Fibroblast of the aortic adventitia (primary cell): Measurements from ENCODE around the gene ST7. TPM values are rescaled to one million over a fixed set of nuclear protein-coding genes. Genes with fewer than 3 reads are reported as not detected.

Source experiments
- DNase-seq: peaks from one replicate; pipeline ENCODE4 v3.0.0-alpha.2; 2010; ENCODE audit warnings: low read depth
- H3K4me3 ChIP-seq: 2 replicates; pipeline ENCODE4 v1.5.1; 2011; ENCODE audit warnings: low read depth, mild to moderate bottlenecking, control low read depth, low read length, moderate library complexity
- CTCF ChIP-seq: IDR thresholded peaks from 2 replicates; pipeline ENCODE4 v1.5.1; 2011; ENCODE audit warnings: mild to moderate bottlenecking, low read length, control low read depth, inconsistent platforms; ENCODE audit not compliant: insufficient read depth
- total RNA-seq: library from RNA; depleted of rRNA; stranded (reverse); fragments of >200 nt; gene quantifications from 2 replicates; pipeline ENCODE4 v1.2.3, GENCODE V29; 2012; ENCODE audit warnings: low replicate concordance

ST7 gene
- total RNA-seq, 1 donor = 22.7 TPM

GRCh38 chr7:117165656-117166055, 212.4 kb downstream of the ST7 start:
- TF ChIP-seq CTCF = no peak
- no peak overlapping the region for H3K4me3 ChIP-seq
- DNase-seq = no peak

GRCh38 chr7:117169907-117170306, 216.6 kb downstream of the ST7 start:
- no peak for TF ChIP-seq CTCF
- no peak overlapping the region for H3K4me3 ChIP-seq
- no peak for DNase-seq

GRCh38 chr7:117171106-117171505, 217.8 kb downstream of the ST7 start:
- H3K4me3 ChIP-seq = no peak overlapping the region
- no peak for DNase-seq

GRCh38 chr7:117172283-117172682, 219.0 kb downstream of the ST7 start:
- no peak for TF ChIP-seq CTCF
- H3K4me3 ChIP-seq = no peak overlapping the region
- DNase-seq = no peak

More at GRCh38 chr7:117171106-117171505, 217.8 kb downstream of the ST7 start:
- TF ChIP-seq CTCF = no peak

GRCh38 chr7:117173035-117173770, 219.9 kb downstream of the ST7 start:
- no peak overlapping the region for H3K4me3 ChIP-seq
- TF ChIP-seq CTCF = no peak
- DNase-seq = no peak

- no peak for DNase-seq
- H3K4me3 ChIP-seq = no peak overlapping the region
- TF ChIP-seq CTCF = no peak
These were observed 222.9 kb downstream of the ST7 start for GRCh38 chr7:117176206-117176605.

- TF ChIP-seq CTCF = no peak
- no peak for DNase-seq
- H3K4me3 ChIP-seq = no peak overlapping the region
These were observed 225.3 kb downstream of the ST7 start for GRCh38 chr7:117178600-117178999.
